ENCODE results near the gene QKI.

Gene QKI

DNA sequence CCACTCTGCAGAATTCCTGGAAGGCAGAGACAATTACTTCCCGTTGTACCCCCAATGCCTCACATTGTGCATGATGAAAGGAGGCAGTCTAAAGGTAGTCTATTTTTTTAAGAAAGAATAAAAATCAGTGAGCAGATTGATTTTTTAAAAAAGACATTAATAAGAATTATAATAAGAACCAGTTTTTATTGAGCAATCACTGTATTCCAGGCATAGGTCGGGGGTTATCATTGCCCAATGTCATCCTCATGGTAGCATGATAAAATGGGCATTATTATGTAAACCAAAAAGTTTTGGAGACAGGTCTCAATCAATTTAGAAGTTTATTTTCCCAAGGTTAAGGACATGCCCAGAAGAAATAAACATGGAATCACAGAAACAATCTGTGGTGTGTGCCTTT, 14.0 kb upstream of the QKI start:
- Histone ChIP-seq H3K27ac (ENCODE audit: insufficient read depth, low read depth, low read length, poor library complexity, severe bottlenecking) (no peak overlapping the region), H3K9me3 (ENCODE audit: control insufficient read depth, low read length) (no peaks in the 10 kb centered on the region), H3K27me3 (ENCODE audit: control insufficient read depth, insufficient read depth, low read length, poor library complexity, severe bottlenecking) (no peaks in the 10 kb centered on the region), H3K4me1 (ENCODE audit: control insufficient read depth, insufficient read depth, low read length) (peaks cover 21% of the 10 kb centered on the region), H3K36me3 (ENCODE audit: control insufficient read depth, insufficient read depth, low read length) (no peaks in the 10 kb centered on the region), H3K4me3 (ENCODE audit: insufficient read depth, low read depth, low read length) (no peak overlapping the region)
- 78 to 95% methylated on average over 2 of the region's 2 CpGs for WGBS, 2 experiments

GRCh38 chr6:163401039-163401885, 13.3 kb upstream of the QKI start:
- Histone ChIP-seq H3K4me1 (ENCODE audit: control insufficient read depth, insufficient read depth, low read length) (peaks cover 16% of the 10 kb centered on the region), H3K27ac (ENCODE audit: insufficient read depth, low read depth, low read length, poor library complexity, severe bottlenecking) (no peak overlapping the region)
- 84 to 86% methylated on average over 14 of the region's 14 CpGs for WGBS, 2 experiments

DNA sequence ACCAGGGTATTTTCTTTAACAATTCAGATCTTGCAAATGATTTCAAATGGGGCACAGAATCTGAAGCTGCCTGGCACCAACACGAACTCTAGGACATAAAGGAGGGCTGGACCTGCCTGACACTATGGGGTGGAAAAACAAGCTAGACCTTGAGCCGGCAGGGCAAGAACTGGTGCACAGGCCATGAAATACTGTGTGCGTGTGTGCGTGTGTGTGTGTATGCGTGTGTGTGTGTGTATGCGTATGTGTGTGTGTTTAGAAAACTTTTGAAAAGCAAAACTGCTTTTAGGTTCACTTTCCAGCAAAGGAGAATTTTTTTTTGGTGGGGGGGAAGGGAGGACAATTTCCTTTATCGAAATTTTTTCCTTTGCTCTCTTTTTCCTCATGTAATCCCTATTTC, 11.9 kb upstream of the QKI start:
- peaks cover 4% of the 10 kb centered on the region for H3K4me1 ChIP-seq (ENCODE audit: control insufficient read depth, insufficient read depth, low read length)
- H3K27ac ChIP-seq (ENCODE audit: insufficient read depth, low read depth, low read length, poor library complexity, severe bottlenecking): no peak overlapping the region

More at GRCh38 chr6:163401039-163401885, 13.3 kb upstream of the QKI start:
- no peaks in the 10 kb centered on the region for H3K27me3 ChIP-seq (ENCODE audit: control insufficient read depth, insufficient read depth, low read length, poor library complexity, severe bottlenecking)
- H3K9me3 ChIP-seq (ENCODE audit: control insufficient read depth, low read length): no peaks in the 10 kb centered on the region
- no peak overlapping the region for H3K4me3 ChIP-seq (ENCODE audit: insufficient read depth, low read depth, low read length)
- no peaks in the 10 kb centered on the region for H3K36me3 ChIP-seq (ENCODE audit: control insufficient read depth, insufficient read depth, low read length)

DNA sequence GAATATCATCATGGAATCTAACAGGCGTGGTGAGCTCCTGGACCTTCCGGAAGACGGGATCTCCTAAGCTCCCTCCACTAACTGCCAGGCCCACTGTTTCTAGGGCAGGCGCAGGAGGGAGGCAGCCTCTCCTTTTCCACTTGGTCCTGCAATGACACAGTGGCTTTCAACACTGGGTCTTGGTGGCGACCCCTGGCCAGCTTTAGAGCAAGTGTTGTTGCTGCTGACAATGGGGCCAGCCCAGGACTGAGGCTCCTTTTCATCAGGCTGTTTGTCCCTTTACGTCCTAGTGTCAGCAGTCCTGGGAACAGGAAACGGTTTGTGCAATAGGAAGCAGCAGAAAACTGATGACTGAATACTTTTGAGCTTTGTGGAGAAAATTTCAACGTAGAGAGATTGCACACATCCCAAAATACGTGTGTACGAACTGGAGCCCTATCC, 9.7 kb upstream of the QKI start:
- Histone ChIP-seq H3K27me3 (ENCODE audit: control insufficient read depth, insufficient read depth, low read length, poor library complexity, severe bottlenecking) (no peaks in the 10 kb centered on the region), H3K9me3 (ENCODE audit: control insufficient read depth, low read length) (peaks cover 2% of the 10 kb centered on the region), H3K4me1 (ENCODE audit: control insufficient read depth, insufficient read depth, low read length) (no peaks in the 10 kb centered on the region), H3K4me3 (ENCODE audit: insufficient read depth, low read depth, low read length) (no peak overlapping the region), H3K36me3 (ENCODE audit: control insufficient read depth, insufficient read depth, low read length) (no peaks in the 10 kb centered on the region), H3K27ac (ENCODE audit: insufficient read depth, low read depth, low read length, poor library complexity, severe bottlenecking) (no peak overlapping the region)
- 75 to 82% methylated on average over 10 of the region's 10 CpGs for WGBS, 2 experiments

More for the DNA sequence above, 11.9 kb upstream of the QKI start:
- H3K27me3 ChIP-seq (ENCODE audit: control insufficient read depth, insufficient read depth, low read length, poor library complexity, severe bottlenecking): no peaks in the 10 kb centered on the region
- no peaks in the 10 kb centered on the region for H3K9me3 ChIP-seq (ENCODE audit: control insufficient read depth, low read length)
- H3K4me3 ChIP-seq (ENCODE audit: insufficient read depth, low read depth, low read length): no peak overlapping the region
- H3K36me3 ChIP-seq (ENCODE audit: control insufficient read depth, insufficient read depth, low read length): no peaks in the 10 kb centered on the region
- 90 to 92% methylated on average over 6 to 7 of the region's 7 CpGs for WGBS, 2 experiments

GRCh38 chr6:163405412-163406309, 8.9 kb upstream of the QKI start:
- Histone ChIP-seq H3K27me3 (ENCODE audit: control insufficient read depth, insufficient read depth, low read length, poor library complexity, severe bottlenecking) (no peaks in the 10 kb centered on the region), H3K4me3 (ENCODE audit: insufficient read depth, low read depth, low read length) (no peak overlapping the region), H3K4me1 (ENCODE audit: control insufficient read depth, insufficient read depth, low read length) (no peaks in the 10 kb centered on the region), H3K36me3 (ENCODE audit: control insufficient read depth, insufficient read depth, low read length) (no peaks in the 10 kb centered on the region), H3K9me3 (ENCODE audit: control insufficient read depth, low read length) (peaks cover 2% of the 10 kb centered on the region), H3K27ac (ENCODE audit: insufficient read depth, low read depth, low read length, poor library complexity, severe bottlenecking) (no peak overlapping the region)
- WGBS, 2 experiments: 84% methylated on average over 18 of the region's 18 CpGs

DNA sequence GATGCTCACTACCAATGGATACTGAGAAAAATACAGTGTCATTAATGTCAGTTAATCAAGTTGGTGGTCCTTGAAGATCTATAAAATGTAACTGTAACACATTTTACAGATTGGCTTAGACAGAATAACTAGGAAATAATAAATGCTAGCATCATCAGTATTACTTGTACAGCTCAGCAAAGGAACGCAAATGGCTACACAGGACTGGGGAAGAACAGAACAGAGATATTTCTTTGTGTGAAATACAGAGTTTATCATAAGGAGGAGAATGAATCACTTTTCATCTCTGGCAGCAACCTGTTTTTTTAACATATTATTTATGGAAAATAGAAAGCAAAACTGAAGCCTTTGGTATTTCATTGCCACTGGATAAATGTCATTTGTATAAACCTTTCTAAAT, 8.2 kb upstream of the QKI start:
- Histone ChIP-seq H3K9me3 (ENCODE audit: control insufficient read depth, low read length) (peaks cover 2% of the 10 kb centered on the region), H3K4me3 (ENCODE audit: insufficient read depth, low read depth, low read length) (no peak overlapping the region), H3K27ac (ENCODE audit: insufficient read depth, low read depth, low read length, poor library complexity, severe bottlenecking) (no peak overlapping the region), H3K4me1 (ENCODE audit: control insufficient read depth, insufficient read depth, low read length) (no peaks in the 10 kb centered on the region), H3K36me3 (ENCODE audit: control insufficient read depth, insufficient read depth, low read length) (no peaks in the 10 kb centered on the region), H3K27me3 (ENCODE audit: control insufficient read depth, insufficient read depth, low read length, poor library complexity, severe bottlenecking) (no peaks in the 10 kb centered on the region)
- 88 to 94% methylated on average over 1 of the region's 1 CpG for WGBS, 2 experiments

DNA sequence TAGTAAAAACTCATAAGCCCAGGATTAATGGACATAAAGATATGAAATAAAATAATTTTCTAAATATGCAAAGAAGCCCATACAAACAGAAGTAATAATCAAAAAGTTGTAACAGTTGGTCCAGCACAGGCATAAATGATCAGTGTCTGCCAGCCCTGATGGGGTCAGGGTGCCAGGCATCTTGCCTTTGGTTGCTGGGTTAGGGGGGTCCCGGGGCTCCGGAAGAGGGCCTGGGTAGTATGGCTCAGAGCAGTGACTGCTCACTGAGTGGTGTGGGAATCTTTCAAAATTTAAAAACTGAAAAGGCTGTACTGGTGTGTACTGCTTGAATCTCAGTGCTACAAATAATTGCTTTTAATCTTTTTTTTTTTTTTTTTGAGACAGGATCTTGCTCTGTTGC, 7.7 kb upstream of the QKI start:
- WGBS, 2 experiments: 100% methylated on average over 2 of the region's 2 CpGs

GRCh38 chr6:163408352-163408991, 6.0 kb upstream of the QKI start:
- Histone ChIP-seq H3K9me3 (ENCODE audit: control insufficient read depth, low read length) (peaks cover 2% of the 10 kb centered on the region), H3K27me3 (ENCODE audit: control insufficient read depth, insufficient read depth, low read length, poor library complexity, severe bottlenecking) (no peaks in the 10 kb centered on the region), H3K36me3 (ENCODE audit: control insufficient read depth, insufficient read depth, low read length) (no peaks in the 10 kb centered on the region), H3K27ac (ENCODE audit: insufficient read depth, low read depth, low read length, poor library complexity, severe bottlenecking) (no peak overlapping the region), H3K4me3 (ENCODE audit: insufficient read depth, low read depth, low read length) (no peak overlapping the region), H3K4me1 (ENCODE audit: control insufficient read depth, insufficient read depth, low read length) (no peaks in the 10 kb centered on the region)
- WGBS, 2 experiments: 93 to 94% methylated on average over 9 of the region's 9 CpGs

More for the DNA sequence above, 7.7 kb upstream of the QKI start:
- Histone ChIP-seq H3K27me3 (ENCODE audit: control insufficient read depth, insufficient read depth, low read length, poor library complexity, severe bottlenecking) (no peaks in the 10 kb centered on the region), H3K9me3 (ENCODE audit: control insufficient read depth, low read length) (peaks cover 2% of the 10 kb centered on the region), H3K4me1 (ENCODE audit: control insufficient read depth, insufficient read depth, low read length) (no peaks in the 10 kb centered on the region), H3K27ac (ENCODE audit: insufficient read depth, low read depth, low read length, poor library complexity, severe bottlenecking) (no peak overlapping the region), H3K36me3 (ENCODE audit: control insufficient read depth, insufficient read depth, low read length) (no peaks in the 10 kb centered on the region), H3K4me3 (ENCODE audit: insufficient read depth, low read depth, low read length) (no peak overlapping the region)

DNA sequence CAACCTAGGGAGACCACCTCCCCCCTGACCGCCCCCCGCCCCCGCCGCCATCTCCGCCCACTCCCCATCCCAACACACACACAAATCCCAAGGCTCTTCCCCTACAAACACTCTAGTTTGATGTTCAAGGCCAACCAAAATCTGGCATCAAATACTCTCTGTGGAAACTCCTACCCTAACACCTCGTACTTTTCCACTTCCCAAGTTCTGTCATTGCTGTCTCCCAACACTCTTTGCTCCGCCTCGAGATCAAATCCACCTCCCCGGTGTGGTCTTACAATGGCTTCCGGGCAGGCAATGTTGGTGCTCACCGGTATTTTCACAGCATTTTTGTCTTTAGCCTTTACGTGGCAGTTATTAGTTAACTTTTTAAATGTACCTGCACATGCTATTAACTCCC, 4.8 kb upstream of the QKI start:
- Histone ChIP-seq H3K27ac (ENCODE audit: insufficient read depth, low read depth, low read length, poor library complexity, severe bottlenecking) (no peak overlapping the region), H3K4me3 (ENCODE audit: insufficient read depth, low read depth, low read length) (no peak overlapping the region), H3K4me1 (ENCODE audit: control insufficient read depth, insufficient read depth, low read length) (no peaks in the 10 kb centered on the region), H3K36me3 (ENCODE audit: control insufficient read depth, insufficient read depth, low read length) (no peaks in the 10 kb centered on the region), H3K9me3 (ENCODE audit: control insufficient read depth, low read length) (peaks cover 2% of the 10 kb centered on the region), H3K27me3 (ENCODE audit: control insufficient read depth, insufficient read depth, low read length, poor library complexity, severe bottlenecking) (no peaks in the 10 kb centered on the region)
- WGBS, 2 experiments: 89 to 95% methylated on average over 8 to 12 of the region's 12 CpGs

DNA sequence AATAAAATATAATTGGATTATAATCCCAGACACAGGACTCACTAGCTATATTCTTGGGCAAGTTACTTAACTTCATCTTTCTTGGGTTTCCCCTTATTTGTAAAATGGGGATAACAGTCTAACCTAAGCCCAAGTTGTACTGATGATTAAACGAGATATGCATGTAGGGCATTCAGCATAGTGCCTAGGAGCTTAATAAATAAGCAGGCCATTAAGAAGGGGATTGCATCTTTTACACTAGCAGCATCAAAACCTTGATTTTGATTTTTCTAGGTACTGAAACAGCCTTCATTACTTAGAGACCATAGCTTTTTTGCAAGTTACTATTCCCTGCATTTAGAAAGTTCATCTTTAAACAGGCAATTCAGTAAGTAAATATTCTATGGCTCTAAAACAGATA, 2.2 kb upstream of the QKI start:
- H3K27ac ChIP-seq (ENCODE audit: insufficient read depth, low read depth, low read length, poor library complexity, severe bottlenecking): no peak overlapping the region
- H3K4me3 ChIP-seq (ENCODE audit: insufficient read depth, low read depth, low read length): peak overlapping the region; percentile 72
- peaks cover 2% of the 10 kb centered on the region for H3K9me3 ChIP-seq (ENCODE audit: control insufficient read depth, low read length)
- H3K27me3 ChIP-seq (ENCODE audit: control insufficient read depth, insufficient read depth, low read length, poor library complexity, severe bottlenecking): no peaks in the 10 kb centered on the region
- H3K4me1 ChIP-seq (ENCODE audit: control insufficient read depth, insufficient read depth, low read length): no peaks in the 10 kb centered on the region
- WGBS, 2 experiments: 81 to 85% methylated on average over 1 of the region's 1 CpG
- H3K36me3 ChIP-seq (ENCODE audit: control insufficient read depth, insufficient read depth, low read length): no peaks in the 10 kb centered on the region

Data from ectodermal cell (in vitro differentiated cells).